Liver (tissue), 9 donors: ENCODE measurements around the gene CCDC106. TPM values are rescaled to one million over a fixed set of nuclear protein-coding genes. Genes with fewer than 3 reads are reported as not detected.
A peak's percentile ranks its signal among the peaks of the same experiment; 100 is the strongest.

Experiments
- DNase-seq: peaks from one replicate; pipeline ENCODE4 v3.0.0-alpha.2; 2017; ENCODE audit warnings: low spot score
- H3K27ac ChIP-seq, 2 donors: one replicate each; pipeline ENCODE4 v1.7.0; 2013; ENCODE audit warnings: inconsistent platforms in 2 of 2, low read length in 2 of 2, control low read depth in 1 of 2, low read depth in 1 of 2, mild to moderate bottlenecking in 1 of 2
- H3K27me3 ChIP-seq, 4 donors: one replicate each; pipeline versions ENCODE4 v1.6.1 to v1.7.0; 2013; ENCODE audit warnings: low read length in 3 of 4, inconsistent platforms in 1 of 4, mild to moderate bottlenecking in 1 of 4, moderate library complexity in 1 of 4; ENCODE audit not compliant: control insufficient read depth in 4 of 4, insufficient read depth in 4 of 4
- H3K36me3 ChIP-seq, 4 donors: one replicate each; pipeline versions ENCODE4 v1.6.1 to v1.7.0; 2013; ENCODE audit warnings: low read length in 3 of 4, mild to moderate bottlenecking in 3 of 4, low read depth in 1 of 4, moderate library complexity in 1 of 4; ENCODE audit not compliant: control insufficient read depth in 4 of 4, insufficient read depth in 3 of 4
- H3K4me1 ChIP-seq, 4 donors: one replicate each; pipeline versions ENCODE4 v1.6.1 to v1.7.0; 2013; ENCODE audit warnings: low read length in 3 of 4, mild to moderate bottlenecking in 3 of 4, moderate library complexity in 1 of 4; ENCODE audit not compliant: control insufficient read depth in 4 of 4, insufficient read depth in 4 of 4
- H3K4me3 ChIP-seq, 3 donors: one replicate each; pipeline versions ENCODE4 v1.6.1 to v1.7.0; 2013; ENCODE audit warnings: low read length in 3 of 3, control low read depth in 1 of 3, low read depth in 1 of 3, mild to moderate bottlenecking in 1 of 3
- H3K9ac ChIP-seq, 2 donors: one replicate each; pipeline ENCODE4 v1.7.0; 2013; ENCODE audit warnings: low read length in 2 of 2, mild to moderate bottlenecking in 2 of 2, moderate library complexity in 2 of 2, control low read depth in 1 of 2, low read depth in 1 of 2
- H3K9me3 ChIP-seq, 4 donors: one replicate each; pipeline versions ENCODE4 v1.6.1 to v1.7.0; 2013; ENCODE audit warnings: low read length in 3 of 4; ENCODE audit not compliant: control insufficient read depth in 4 of 4
- EGR1 ChIP-seq, 2 donors: IDR thresholded peaks; 2 replicates each; pipeline ENCODE4 v1.6.1; 2016 to 2018; ENCODE audit warnings: antibody characterized with exemption in 2 of 2, low read depth in 2 of 2
- FOXA2 ChIP-seq: IDR thresholded peaks from 2 replicates; pipeline ENCODE4 v1.6.1; 2016; ENCODE audit warnings: antibody characterized with exemption
- GABPA ChIP-seq, 2 donors: IDR thresholded peaks in 1 of 2; conservative IDR thresholded peaks in 1 of 2; 2 replicates each; pipeline ENCODE4 v1.6.1; 2016; ENCODE audit warnings: antibody characterized with exemption in 2 of 2, mild to moderate bottlenecking in 1 of 2, moderate library complexity in 1 of 2
- RAD21 ChIP-seq, 2 donors: IDR thresholded peaks; 2 replicates each; pipeline ENCODE4 v1.6.1; 2016; ENCODE audit warnings: antibody characterized with exemption in 2 of 2, mild to moderate bottlenecking in 2 of 2
- RXRA ChIP-seq, 2 donors: IDR thresholded peaks; 2 replicates each; pipeline ENCODE4 v1.6.1; 2017 to 2018; ENCODE audit warnings: antibody characterized with exemption in 2 of 2, mild to moderate bottlenecking in 1 of 2
- SP1 ChIP-seq: IDR thresholded peaks from 2 replicates; pipeline ENCODE4 v1.6.1; 2018; ENCODE audit warnings: antibody characterized with exemption, mild to moderate bottlenecking
- TAF1 ChIP-seq: conservative IDR thresholded peaks from 2 replicates; pipeline ENCODE4 v1.6.1; 2016; ENCODE audit warnings: antibody characterized with exemption, mild to moderate bottlenecking
- YY1 ChIP-seq: IDR thresholded peaks from 2 replicates; pipeline ENCODE4 v1.6.1; 2016; ENCODE audit warnings: antibody characterized with exemption, mild to moderate bottlenecking
- WGBS: extraction: QIAGEN DNeasy Blood & Tissue Kit; methylation state at CpG from one replicate; pipeline ENCODE4 v1.1.7; 2013; 5-methylcytosine and 5-hydroxymethylcytosine counted together
- polyA plus RNA-seq, 2 donors: library from polyadenylated mRNA; stranded (reverse) in 1 of 2; unstranded in 1 of 2; fragments of 200-250 nt in 1 of 2; fragments of >200 nt in 1 of 2; fragmentation: Nextera tagmentation in 1 of 2; extraction: Ambion mirVana in 1 of 2; gene quantifications; one replicate each; pipeline versions ENCODE4 v1.2.1 to v1.2.3, GENCODE V29; 2013 to 2015
- total RNA-seq, 2 donors: library from RNA; depleted of rRNA; stranded (reverse); fragments of >200 nt; gene quantifications; one replicate each; pipeline ENCODE4 v1.2.3, GENCODE V29; 2014
- TF ChIP-seq, protein P1 (sequence below): IDR thresholded peaks from 2 replicates; pipeline ENCODE4 v1.6.1; 2016; ENCODE audit warnings: antibody characterized with exemption, mild to moderate bottlenecking
- TF ChIP-seq, protein P2 (sequence below): IDR thresholded peaks from 2 replicates; pipeline ENCODE4 v1.6.1; 2016; ENCODE audit warnings: antibody characterized with exemption
- TF ChIP-seq, protein P3 (sequence below): IDR thresholded peaks from 2 replicates; pipeline ENCODE4 v1.6.1; 2016; ENCODE audit warnings: antibody characterized with exemption
- TF ChIP-seq, protein P4 (sequence below): IDR thresholded peaks from 2 replicates; pipeline ENCODE4 v1.6.1; 2016; ENCODE audit warnings: antibody characterized with exemption
- TF ChIP-seq, protein P5 (sequence below): fragments of 150-350 bp; IDR thresholded peaks from 2 replicates; pipeline ENCODE4 v1.5.1; 2017; ENCODE audit warnings: improper control_type of control experiment, low read depth, low read length; ENCODE audit not compliant: missing input control
- donor health status: healthy.
- donor health status: healthy.
- donor health status: healthy.
- donor health status: healthy.
- donor health status: healthy.

Gene CCDC106
- total and polyA plus RNA-seq, 4 donors: 3.6 to 13.5 (median 5.9) TPM

DNA sequence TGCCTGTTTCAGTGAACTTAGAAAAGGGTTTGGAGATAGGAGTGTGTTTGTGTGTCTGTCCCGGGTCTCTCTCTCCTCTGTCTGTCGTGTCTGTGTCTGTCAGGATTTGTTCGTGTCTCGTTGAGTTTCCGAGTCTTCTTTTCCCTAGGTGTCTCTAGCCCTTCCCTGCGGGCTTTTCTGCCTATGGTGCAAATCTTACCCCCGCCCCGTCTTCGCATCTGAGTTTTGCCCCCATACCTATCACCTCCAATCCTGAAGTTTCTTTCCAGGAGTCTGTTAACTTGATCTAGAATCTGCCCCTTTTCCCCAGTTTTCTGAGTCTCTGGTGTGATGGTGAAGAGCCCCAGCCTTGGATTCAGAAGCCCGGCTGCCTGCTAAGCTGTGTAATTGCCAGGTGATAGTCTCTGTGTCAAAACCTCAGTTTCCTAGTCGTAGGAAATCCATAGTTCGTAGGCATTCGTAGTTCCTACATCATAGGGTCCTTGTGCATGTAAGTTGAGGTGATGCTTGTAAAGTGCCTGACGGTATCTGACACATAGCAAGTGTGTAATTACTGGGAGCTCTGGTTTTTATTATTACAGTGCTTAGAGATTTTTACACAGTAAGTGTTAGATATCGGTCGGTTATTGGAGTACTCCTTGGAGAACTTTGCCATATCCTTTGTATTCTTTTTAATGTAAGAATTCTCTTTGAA lies 27.8 kb downstream of the CCDC106 start:
- H3K4me3 ChIP-seq: peak overlapping the region; percentile 79 to 99 (median 95)
- H3K27me3 ChIP-seq: no peaks in the 10 kb centered on the region
- H3K36me3 ChIP-seq: peaks cover 0 to 29% (median 10%) of the 10 kb centered on the region in 4 donors
- peaks cover 10 to 68% (median 62%) of the 10 kb centered on the region in 4 donors for H3K4me1 ChIP-seq
- peak overlapping the region; percentile 80 to 89 for H3K27ac ChIP-seq
- WGBS: 5% methylated on average over 16 of the region's 16 CpGs
- H3K9me3 ChIP-seq: no peaks in the 10 kb centered on the region
- H3K9ac ChIP-seq: peak overlapping the region; percentile 76 to 95
- DNase-seq: no peak
- no peak for TF ChIP-seq FOXA2
- no peak for TF ChIP-seq EGR1 (IDR thresholded peaks at IDR 0.05; ENCODE audit: low read depth in 2 of 2)
- TF ChIP-seq, protein P1, sequence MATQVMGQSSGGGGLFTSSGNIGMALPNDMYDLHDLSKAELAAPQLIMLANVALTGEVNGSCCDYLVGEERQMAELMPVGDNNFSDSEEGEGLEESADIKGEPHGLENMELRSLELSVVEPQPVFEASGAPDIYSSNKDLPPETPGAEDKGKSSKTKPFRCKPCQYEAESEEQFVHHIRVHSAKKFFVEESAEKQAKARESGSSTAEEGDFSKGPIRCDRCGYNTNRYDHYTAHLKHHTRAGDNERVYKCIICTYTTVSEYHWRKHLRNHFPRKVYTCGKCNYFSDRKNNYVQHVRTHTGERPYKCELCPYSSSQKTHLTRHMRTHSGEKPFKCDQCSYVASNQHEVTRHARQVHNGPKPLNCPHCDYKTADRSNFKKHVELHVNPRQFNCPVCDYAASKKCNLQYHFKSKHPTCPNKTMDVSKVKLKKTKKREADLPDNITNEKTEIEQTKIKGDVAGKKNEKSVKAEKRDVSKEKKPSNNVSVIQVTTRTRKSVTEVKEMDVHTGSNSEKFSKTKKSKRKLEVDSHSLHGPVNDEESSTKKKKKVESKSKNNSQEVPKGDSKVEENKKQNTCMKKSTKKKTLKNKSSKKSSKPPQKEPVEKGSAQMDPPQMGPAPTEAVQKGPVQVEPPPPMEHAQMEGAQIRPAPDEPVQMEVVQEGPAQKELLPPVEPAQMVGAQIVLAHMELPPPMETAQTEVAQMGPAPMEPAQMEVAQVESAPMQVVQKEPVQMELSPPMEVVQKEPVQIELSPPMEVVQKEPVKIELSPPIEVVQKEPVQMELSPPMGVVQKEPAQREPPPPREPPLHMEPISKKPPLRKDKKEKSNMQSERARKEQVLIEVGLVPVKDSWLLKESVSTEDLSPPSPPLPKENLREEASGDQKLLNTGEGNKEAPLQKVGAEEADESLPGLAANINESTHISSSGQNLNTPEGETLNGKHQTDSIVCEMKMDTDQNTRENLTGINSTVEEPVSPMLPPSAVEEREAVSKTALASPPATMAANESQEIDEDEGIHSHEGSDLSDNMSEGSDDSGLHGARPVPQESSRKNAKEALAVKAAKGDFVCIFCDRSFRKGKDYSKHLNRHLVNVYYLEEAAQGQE: no peak
- no peak for TF ChIP-seq SP1
- no peak for TF ChIP-seq GABPA (IDR thresholded peaks at IDR 0.05 in 1 of 2, conservative IDR thresholded peaks at IDR 0.05 in 1 of 2)
- no peak for TF ChIP-seq YY1
- TF ChIP-seq RXRA (IDR thresholded peaks at IDR 0.05): no peak
- TF ChIP-seq, protein P2, sequence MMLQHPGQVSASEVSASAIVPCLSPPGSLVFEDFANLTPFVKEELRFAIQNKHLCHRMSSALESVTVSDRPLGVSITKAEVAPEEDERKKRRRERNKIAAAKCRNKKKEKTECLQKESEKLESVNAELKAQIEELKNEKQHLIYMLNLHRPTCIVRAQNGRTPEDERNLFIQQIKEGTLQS: no peak
- TF ChIP-seq, protein P3, sequence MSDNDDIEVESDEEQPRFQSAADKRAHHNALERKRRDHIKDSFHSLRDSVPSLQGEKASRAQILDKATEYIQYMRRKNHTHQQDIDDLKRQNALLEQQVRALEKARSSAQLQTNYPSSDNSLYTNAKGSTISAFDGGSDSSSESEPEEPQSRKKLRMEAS: no peak
- no peak for TF ChIP-seq TAF1
- TF ChIP-seq, protein P4, sequence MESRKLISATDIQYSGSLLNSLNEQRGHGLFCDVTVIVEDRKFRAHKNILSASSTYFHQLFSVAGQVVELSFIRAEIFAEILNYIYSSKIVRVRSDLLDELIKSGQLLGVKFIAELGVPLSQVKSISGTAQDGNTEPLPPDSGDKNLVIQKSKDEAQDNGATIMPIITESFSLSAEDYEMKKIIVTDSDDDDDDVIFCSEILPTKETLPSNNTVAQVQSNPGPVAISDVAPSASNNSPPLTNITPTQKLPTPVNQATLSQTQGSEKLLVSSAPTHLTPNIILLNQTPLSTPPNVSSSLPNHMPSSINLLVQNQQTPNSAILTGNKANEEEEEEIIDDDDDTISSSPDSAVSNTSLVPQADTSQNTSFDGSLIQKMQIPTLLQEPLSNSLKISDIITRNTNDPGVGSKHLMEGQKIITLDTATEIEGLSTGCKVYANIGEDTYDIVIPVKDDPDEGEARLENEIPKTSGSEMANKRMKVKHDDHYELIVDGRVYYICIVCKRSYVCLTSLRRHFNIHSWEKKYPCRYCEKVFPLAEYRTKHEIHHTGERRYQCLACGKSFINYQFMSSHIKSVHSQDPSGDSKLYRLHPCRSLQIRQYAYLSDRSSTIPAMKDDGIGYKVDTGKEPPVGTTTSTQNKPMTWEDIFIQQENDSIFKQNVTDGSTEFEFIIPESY: no peak
- TF ChIP-seq, protein P5, sequence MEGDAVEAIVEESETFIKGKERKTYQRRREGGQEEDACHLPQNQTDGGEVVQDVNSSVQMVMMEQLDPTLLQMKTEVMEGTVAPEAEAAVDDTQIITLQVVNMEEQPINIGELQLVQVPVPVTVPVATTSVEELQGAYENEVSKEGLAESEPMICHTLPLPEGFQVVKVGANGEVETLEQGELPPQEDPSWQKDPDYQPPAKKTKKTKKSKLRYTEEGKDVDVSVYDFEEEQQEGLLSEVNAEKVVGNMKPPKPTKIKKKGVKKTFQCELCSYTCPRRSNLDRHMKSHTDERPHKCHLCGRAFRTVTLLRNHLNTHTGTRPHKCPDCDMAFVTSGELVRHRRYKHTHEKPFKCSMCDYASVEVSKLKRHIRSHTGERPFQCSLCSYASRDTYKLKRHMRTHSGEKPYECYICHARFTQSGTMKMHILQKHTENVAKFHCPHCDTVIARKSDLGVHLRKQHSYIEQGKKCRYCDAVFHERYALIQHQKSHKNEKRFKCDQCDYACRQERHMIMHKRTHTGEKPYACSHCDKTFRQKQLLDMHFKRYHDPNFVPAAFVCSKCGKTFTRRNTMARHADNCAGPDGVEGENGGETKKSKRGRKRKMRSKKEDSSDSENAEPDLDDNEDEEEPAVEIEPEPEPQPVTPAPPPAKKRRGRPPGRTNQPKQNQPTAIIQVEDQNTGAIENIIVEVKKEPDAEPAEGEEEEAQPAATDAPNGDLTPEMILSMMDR: no peak

DNA sequence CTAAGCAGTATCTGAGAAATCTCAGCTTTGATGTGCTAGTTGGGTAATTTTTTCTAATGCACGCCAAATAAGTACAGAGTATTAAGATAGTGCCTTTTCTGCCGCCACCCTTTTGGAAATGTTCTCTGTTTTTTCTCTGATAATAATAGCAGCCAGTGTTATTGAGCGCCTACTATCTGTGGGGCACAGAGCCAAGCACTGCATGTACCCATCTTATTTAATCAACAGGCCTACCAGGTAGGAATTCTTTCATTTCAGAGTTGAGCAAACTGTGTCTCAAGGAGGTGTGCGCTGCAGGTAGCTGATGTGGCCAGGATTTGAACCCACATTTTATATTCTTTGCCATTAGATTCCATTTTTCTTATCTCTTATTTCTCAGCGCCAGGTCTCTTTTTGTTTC lies 28.4 kb downstream of the CCDC106 start:
- H3K9me3 ChIP-seq: no peaks in the 10 kb centered on the region
- peaks cover 12 to 74% (median 66%) of the 10 kb centered on the region in 4 donors for H3K4me1 ChIP-seq
- H3K36me3 ChIP-seq: peaks cover 3 to 31% (median 10%) of the 10 kb centered on the region in 4 donors
- H3K27ac ChIP-seq: peak overlapping the region; percentile 80 to 89
- DNase-seq: no peak
- TF ChIP-seq RAD21 (IDR thresholded peaks at IDR 0.05): peak; percentile 8 to 40
- TF ChIP-seq, protein P5: peak; percentile 36
- peak in 1 of 2 donors; percentile 15 for TF ChIP-seq RXRA (IDR thresholded peaks at IDR 0.05)
- TF ChIP-seq TAF1: no peak
- peak overlapping the region; percentile 76 to 95 for H3K9ac ChIP-seq
- 30% methylated on average over 5 of the region's 5 CpGs for WGBS
- H3K4me3 ChIP-seq: peak overlapping the region; percentile 79 to 99 (median 95)
- H3K27me3 ChIP-seq: no peaks in the 10 kb centered on the region
